GM12874 (cell line): ENCODE results near the gene AP2B1.

Experiments used
- CTCF ChIP-seq: IDR thresholded peaks from 2 replicates; pipeline ENCODE4 v1.5.1; 2011; ENCODE audit warnings: low read depth, mild to moderate bottlenecking, control low read depth, low read length, moderate library complexity; ENCODE audit not compliant: insufficient read depth

Gene AP2B1

GRCh38 chr17:35557353-35557752, 29.8 kb upstream of the AP2B1 start:
- no peak for TF ChIP-seq CTCF

GRCh38 chr17:35559495-35560210, 27.5 kb upstream of the AP2B1 start:
- no peak for TF ChIP-seq CTCF

GRCh38 chr17:35560703-35561102, 26.4 kb upstream of the AP2B1 start, which contains the start of gene SLFN14:
Gene SLFN14, minus strand, starts transcription at chr17:35560819. Its CDS starts 2,757 bp downstream, at chr17:35558062.
- no peak for TF ChIP-seq CTCF

GRCh38 chr17:35566968-35567367, 20.2 kb upstream of the AP2B1 start:
- TF ChIP-seq CTCF: no peak

- TF ChIP-seq CTCF: no peak
Measured at GRCh38 chr17:35568561-35568960, 18.6 kb upstream of the AP2B1 start.

- no peak for TF ChIP-seq CTCF
Measured at GRCh38 chr17:35569405-35569804, 17.7 kb upstream of the AP2B1 start.

- no peak for TF ChIP-seq CTCF
Measured at GRCh38 chr17:35575759-35576158, 11.4 kb upstream of the AP2B1 start.
